Small intestine (tissue), 7 donors: ENCODE data around the gene MYPOP. TPM values are rescaled to one million over a fixed set of nuclear protein-coding genes. Genes with fewer than 3 reads are reported as not detected.

ENCODE experiments used
- DNase-seq, 2 donors: peaks; one replicate each; pipeline versions ENCODE4 v3.0.0 to v3.0.0-alpha.2; 2013
- FAIRE-seq: peaks from 2 replicates; lab custom pipeline; 2012; peaks lifted over from hg19 to GRCh38; lab: Jason Lieb, UNC
- H3K27ac ChIP-seq, 3 donors: one replicate each; pipeline ENCODE4 v1.5.1; 2013; ENCODE audit warnings: low read length in 2 of 3, mild to moderate bottlenecking in 2 of 3, control low read depth in 1 of 3, inconsistent platforms in 1 of 3, low read depth in 1 of 3, moderate library complexity in 1 of 3
- H3K27me3 ChIP-seq, 3 donors: one replicate each; pipeline ENCODE4 v1.6.1; 2013; ENCODE audit warnings: low read length in 3 of 3, inconsistent platforms in 1 of 3; ENCODE audit not compliant: control insufficient read depth in 3 of 3, insufficient read depth in 3 of 3
- H3K36me3 ChIP-seq, 3 donors: one replicate each; pipeline ENCODE4 v1.6.1; 2013; ENCODE audit warnings: low read length in 3 of 3, inconsistent platforms in 1 of 3, low read depth in 1 of 3, mild to moderate bottlenecking in 1 of 3, moderate library complexity in 1 of 3; ENCODE audit not compliant: control insufficient read depth in 3 of 3, insufficient read depth in 2 of 3
- H3K4me1 ChIP-seq, 3 donors: one replicate each; pipeline ENCODE4 v1.6.1; 2013; ENCODE audit warnings: low read length in 2 of 3, inconsistent platforms in 1 of 3, low read depth in 1 of 3, mild to moderate bottlenecking in 1 of 3, moderate library complexity in 1 of 3; ENCODE audit not compliant: control insufficient read depth in 3 of 3, insufficient read depth in 2 of 3
- H3K4me3 ChIP-seq, 3 donors: one replicate each; pipeline ENCODE4 v1.5.1; 2013; ENCODE audit warnings: low read length in 3 of 3, control low read depth in 1 of 3, inconsistent platforms in 1 of 3, low read depth in 1 of 3, mild to moderate bottlenecking in 1 of 3, moderate library complexity in 1 of 3
- H3K9me3 ChIP-seq, 2 donors: one replicate each; pipeline ENCODE4 v1.6.1; 2013; ENCODE audit warnings: low read depth in 1 of 2, low read length in 1 of 2; ENCODE audit not compliant: control insufficient read depth in 2 of 2, insufficient read depth in 1 of 2
- WGBS, 3 donors: extraction: QIAGEN DNeasy Blood & Tissue Kit; methylation state at CpG; one replicate each; pipeline ENCODE4 v1.1.7; 2013; 5-methylcytosine and 5-hydroxymethylcytosine counted together
- polyA plus RNA-seq, 4 donors: library from polyadenylated mRNA; stranded (reverse) in 3 of 4; unstranded in 1 of 4; fragments of 200-250 nt in 3 of 4; fragments of 120-200 nt in 1 of 4; gene quantifications; one replicate each; pipeline versions ENCODE4 v1.2.1 to v1.2.3, GENCODE V29; 2013
- donor health status: healthy with polysubstance abuse.
- donor health status: control.
- donor health status: control.
- donor health status: Bipolar disorder and iron deficiency.
- donor health status: healthy.

The MYPOP gene
- polyA plus RNA-seq, 4 donors, result 4.8 to 10.7 (median 8.4) TPM

DNA sequence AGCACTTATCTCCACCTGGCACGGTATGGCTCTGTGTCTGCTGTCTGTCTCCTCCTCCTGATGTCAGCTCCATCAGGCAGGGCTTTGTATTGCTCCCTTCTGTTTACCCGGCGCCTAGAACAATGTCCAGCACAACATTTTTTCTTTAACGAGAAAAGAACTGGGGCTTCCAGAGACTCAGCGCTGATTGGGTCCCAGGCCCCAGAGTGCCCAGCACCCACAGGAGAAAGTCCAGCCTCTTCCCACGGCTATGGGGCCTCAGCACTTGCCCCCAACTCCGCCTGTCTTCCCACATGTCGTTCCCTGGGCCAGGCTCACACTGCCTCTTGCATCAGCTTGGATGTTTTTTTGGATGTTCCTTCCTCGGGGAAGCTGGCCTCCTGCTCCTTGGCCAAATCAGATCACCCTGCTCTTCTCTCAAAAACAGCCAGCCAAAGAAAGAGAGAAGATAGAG lies 6.9 kb downstream of the MYPOP start:
- WGBS, 3 donors, result 73 to 82% (median 81%) methylated on average over 9 of the region's 9 CpGs
- peak in 1 of 2 donors; percentile 86 for DNase-seq
- Histone ChIP-seq H3K4me1 (peaks cover 0 to 26% (median 0%) of the 10 kb centered on the region in 3 donors), H3K36me3 (peaks cover 0 to 65% (median 5%) of the 10 kb centered on the region in 3 donors), H3K27me3 (no peaks in the 10 kb centered on the region), H3K4me3 (no peak overlapping the region), H3K27ac (peak overlapping the region in 1 of 3 donors; percentile 36), H3K9me3 (no peaks in the 10 kb centered on the region)
- no peak for FAIRE-seq

DNA sequence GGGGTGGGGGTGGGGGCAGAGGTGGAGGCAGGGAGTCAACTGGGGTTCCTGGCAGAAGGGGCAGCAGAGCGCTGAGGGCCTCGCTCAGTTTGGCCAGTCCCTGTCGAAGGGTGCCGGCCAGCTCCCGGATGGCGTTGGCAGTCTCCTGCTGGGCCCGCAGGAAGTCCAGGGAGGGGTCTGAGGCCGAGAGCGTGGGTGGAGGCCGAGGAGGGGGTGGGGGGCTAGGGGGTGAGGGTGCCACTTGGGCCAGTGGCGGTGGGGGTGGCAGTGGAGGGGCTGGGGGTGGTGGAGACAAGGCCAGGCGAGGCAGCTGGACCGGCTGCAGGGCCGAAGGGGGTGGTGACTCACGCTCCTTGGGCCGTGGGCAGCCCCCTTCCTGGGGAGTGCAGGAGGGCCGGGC lies 11.5 kb downstream of the MYPOP start:
- H3K4me3 ChIP-seq, result no peak overlapping the region
- no peak overlapping the region for H3K27ac ChIP-seq
- no peaks in the 10 kb centered on the region for H3K9me3 ChIP-seq
- no peaks in the 10 kb centered on the region for H3K27me3 ChIP-seq
- H3K36me3 ChIP-seq, result peaks cover 0 to 42% (median 2%) of the 10 kb centered on the region in 3 donors
- H3K4me1 ChIP-seq, result peaks cover 0 to 21% (median 0%) of the 10 kb centered on the region in 3 donors
- FAIRE-seq (no peak), DNase-seq (no peak)
- 89 to 90% (median 89%) methylated on average over 8 to 17 of the region's 17 CpGs for WGBS, 3 donors

DNA sequence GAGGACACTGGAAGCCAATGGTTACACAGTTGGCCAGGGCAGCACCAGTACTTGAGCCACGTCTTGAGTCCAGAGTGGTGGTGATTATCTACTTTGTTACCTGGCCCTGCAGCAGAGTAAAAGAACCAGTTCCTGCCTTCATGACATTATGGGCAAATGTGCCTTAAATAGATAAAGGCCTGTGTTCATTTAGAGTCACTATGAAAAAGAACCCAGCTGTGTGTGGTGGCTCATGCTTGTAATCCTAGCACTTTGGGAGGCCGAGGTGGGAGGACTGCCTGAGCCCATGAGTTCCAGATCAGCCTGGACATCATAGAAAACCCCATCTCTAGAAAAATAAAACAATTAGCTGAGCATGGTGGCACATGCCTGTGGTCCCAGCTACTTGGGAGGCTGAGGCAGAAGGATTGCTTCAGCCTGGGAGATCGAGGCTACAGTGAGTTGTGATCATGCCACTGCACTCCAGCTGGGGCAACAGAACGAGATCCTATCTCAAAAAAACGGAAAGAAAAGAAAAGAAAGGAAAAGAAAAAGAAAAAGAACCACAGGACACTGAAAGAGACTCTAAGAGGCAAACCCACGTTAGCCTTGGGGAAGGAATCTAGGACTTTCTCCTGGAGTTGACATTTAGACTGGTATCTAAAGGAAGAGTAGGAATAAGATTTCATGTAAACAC lies 13.1 kb downstream of the MYPOP start:
- H3K27me3 ChIP-seq, result no peaks in the 10 kb centered on the region
- H3K27ac ChIP-seq, result no peak overlapping the region
- H3K4me1 ChIP-seq, result peaks cover 0 to 13% (median 4%) of the 10 kb centered on the region in 3 donors
- no peaks in the 10 kb centered on the region for H3K9me3 ChIP-seq
- 67 to 70% (median 70%) methylated on average over 6 of the region's 6 CpGs for WGBS, 3 donors
- H3K36me3 ChIP-seq, result peaks cover 0 to 35% (median 3%) of the 10 kb centered on the region in 3 donors
- FAIRE-seq (no peak), DNase-seq (no peak)
- no peak overlapping the region for H3K4me3 ChIP-seq

DNA sequence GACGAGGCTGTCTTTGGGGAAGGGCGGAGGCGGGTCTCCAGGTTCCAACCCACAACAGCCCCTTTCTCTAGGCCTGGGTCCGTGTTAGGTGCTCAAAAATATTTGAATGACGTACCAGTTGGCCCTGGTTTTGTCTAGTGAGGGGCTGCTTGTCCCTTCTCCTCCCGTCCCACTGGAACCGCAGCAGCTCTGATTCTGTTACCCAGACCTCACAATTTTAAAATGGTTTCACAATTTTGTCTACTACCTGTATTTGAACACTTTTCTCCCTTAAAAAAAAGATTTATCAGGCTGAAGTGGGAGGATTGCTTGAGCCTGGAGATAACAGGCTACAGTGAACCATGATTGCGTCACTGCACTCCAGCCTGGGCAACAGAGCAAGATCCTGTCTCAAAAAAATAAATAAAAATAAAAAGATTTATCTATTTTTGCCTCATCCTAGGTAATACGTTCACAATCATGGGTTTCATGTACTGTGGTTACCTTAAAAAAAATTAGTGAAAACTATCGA lies 15.2 kb downstream of the MYPOP start:
- Histone ChIP-seq H3K36me3 (peaks cover 0 to 35% (median 3%) of the 10 kb centered on the region in 3 donors), H3K4me1 (peaks cover 2 to 26% (median 6%) of the 10 kb centered on the region in 3 donors), H3K9me3 (no peaks in the 10 kb centered on the region), H3K4me3 (peak overlapping the region in 2 of 3 donors; percentile 67 to 71), H3K27ac (peak overlapping the region; percentile 71 to 95 (median 86)), H3K27me3 (no peaks in the 10 kb centered on the region)
- WGBS, 3 donors, result 50 to 65% (median 60%) methylated on average over 10 of the region's 10 CpGs
- FAIRE-seq, result no peak
- no peak for DNase-seq

DNA sequence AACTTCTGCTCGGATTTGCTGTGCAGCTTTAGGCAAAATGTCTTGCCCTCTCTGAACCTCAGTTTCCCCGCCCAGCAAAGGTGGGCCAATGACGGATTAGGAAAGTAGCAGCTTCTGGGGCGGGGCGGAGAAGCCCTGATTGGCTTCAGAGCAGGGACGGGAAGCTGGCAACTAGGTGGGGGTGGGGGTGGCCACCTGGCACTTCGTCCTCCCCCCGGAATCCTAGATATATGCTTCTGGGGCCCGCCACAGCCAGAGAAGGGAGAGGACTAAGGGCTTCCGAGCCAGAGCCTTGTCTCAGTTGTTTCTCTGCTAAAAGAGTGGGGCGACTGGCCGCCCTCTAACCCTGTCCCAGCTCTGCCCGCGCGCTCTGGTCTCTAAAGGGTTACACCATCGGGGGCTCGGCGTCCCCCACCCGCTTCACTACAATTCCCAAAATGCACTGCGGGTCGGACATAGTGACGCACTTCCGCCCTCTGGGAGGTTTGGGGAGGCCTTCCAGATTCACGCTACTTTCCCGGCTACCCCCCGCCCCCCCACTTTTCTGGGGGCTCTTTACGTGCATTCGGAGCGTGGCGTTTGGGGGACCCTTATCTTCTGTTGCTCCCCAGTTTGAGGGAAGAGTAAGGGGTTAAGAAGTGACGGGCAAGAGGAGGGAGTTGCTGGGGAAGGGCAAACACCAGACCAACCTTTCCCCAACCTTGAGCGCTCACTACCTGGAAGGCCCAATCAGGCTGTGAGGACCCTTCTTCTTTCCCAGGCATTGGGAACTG lies 15.8 kb downstream of the MYPOP start:
- H3K27me3 ChIP-seq, result no peaks in the 10 kb centered on the region
- 0 to 2% (median 1%) methylated on average over 29 to 32 of the region's 32 CpGs for WGBS, 3 donors
- peak overlapping the region; percentile 71 to 95 (median 86) for H3K27ac ChIP-seq
- peaks cover 0 to 29% (median 3%) of the 10 kb centered on the region in 3 donors for H3K36me3 ChIP-seq
- no peak for FAIRE-seq
- no peaks in the 10 kb centered on the region for H3K9me3 ChIP-seq
- peak; percentile 95 to 96 for DNase-seq
- H3K4me1 ChIP-seq, result peaks cover 2 to 32% (median 6%) of the 10 kb centered on the region in 3 donors
- H3K4me3 ChIP-seq, result peak overlapping the region; percentile 67 to 79 (median 71)

DNA sequence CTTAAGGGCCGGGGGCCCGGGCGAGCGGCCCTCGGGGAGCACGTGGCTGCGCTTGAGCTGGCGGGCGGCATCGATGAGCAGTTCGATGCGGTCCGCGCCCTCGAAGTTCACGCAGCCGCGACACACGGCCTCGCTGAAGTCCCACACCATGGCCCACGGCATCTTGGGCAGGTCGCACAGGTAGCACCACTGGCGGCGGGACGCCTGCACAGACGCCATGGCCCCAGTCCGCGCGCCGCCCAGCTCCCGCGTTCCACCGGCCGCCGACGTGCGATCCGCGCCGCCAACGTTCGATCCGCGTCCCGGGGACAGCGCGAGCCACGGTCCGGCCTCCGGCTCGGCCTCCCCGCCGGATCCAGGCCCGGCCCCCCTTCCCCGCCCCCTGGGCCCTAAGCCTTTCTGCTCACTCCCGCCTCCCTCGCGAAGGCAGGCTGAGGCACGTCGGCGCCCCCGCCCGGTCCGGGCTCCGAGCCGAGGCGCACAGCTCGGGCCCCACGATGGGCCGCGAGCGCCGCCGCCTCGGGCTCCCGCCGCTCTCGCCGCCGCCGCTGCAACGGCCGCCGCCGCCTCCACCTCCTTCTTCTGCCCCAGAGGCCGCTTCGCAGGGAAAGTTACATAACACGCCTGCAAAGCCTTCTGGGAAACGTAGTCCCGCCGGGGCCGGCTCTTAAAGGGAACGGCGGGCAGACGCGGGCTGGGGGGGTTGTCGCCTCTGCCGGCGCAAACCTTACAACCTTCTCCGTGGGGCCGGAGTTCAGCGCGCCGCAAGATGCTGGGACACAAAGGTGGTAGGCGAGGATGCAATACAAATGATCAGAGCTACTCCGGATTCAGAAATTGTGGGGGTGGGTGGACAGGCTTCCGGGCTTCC lies 16.6 kb downstream of the MYPOP start, which contains the start of gene IRF2BP1:
IRF2BP1 (minus strand) TSS at position 586 of the 871 bp plus-strand sequence; CDS start at position 219, 367 bp downstream.
- no peaks in the 10 kb centered on the region for H3K9me3 ChIP-seq
- peaks cover 0 to 25% (median 3%) of the 10 kb centered on the region in 3 donors for H3K36me3 ChIP-seq
- WGBS, 3 donors, result 0% methylated on average over 70 to 107 of the region's 107 CpGs
- no peaks in the 10 kb centered on the region for H3K27me3 ChIP-seq
- H3K4me1 ChIP-seq, result peaks cover 2 to 41% (median 6%) of the 10 kb centered on the region in 3 donors
- H3K27ac ChIP-seq, result peak within 1 kb of the TSS; percentile 71 to 95 (median 86)
- no peak for FAIRE-seq
- peak; percentile 95 to 97 for DNase-seq
- peak within 1 kb of the TSS; percentile 67 to 79 (median 71) for H3K4me3 ChIP-seq

DNA sequence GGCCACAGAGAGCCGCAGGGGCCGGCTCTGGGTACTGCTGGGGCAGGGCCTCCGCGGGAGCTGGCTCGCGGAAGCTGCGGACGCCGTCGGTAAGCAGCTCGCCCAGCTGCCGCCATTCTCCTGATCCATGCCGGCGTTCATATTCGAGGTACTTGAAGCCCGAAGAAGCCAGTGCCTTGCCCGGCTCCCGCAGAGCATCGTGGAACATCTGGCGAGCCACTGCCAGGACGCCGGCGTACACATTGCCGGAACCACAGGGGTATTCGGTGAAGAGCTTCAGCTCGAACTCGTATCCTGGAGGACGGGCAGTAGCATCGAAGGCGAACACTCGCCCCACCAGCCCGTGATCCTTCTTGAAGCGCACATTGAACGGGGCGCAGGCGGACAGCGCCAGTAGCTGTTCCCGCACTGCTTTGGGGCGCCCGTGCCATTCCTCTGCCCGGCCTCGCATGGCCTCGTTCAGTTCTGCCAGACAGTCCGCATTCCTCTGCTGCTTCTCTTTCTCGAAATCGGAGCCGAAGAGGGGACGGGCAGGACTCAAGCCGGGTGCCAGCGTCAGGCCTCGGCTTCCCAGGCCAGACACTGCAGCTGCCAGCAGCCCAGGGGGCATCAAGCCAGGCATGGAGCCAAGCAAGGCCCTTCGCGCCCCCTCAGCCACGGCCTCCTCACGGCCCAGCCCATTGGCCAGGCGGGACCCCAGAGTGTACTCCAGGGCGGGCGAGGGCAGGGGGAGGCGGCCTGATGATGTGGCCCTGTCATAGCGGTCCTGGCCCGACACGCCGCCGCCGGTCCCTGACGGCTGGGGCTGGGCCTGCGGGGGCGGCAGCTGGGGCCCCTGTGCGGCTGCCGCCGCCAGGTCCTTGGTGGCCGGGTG lies 17.5 kb downstream of the MYPOP start:
- FAIRE-seq (no peak), DNase-seq (no peak)
- H3K27ac ChIP-seq, result peak overlapping the region; percentile 21 to 95 (median 86)
- H3K9me3 ChIP-seq, result no peaks in the 10 kb centered on the region
- H3K4me3 ChIP-seq, result peak overlapping the region; percentile 67 to 79 (median 71)
- no peaks in the 10 kb centered on the region for H3K27me3 ChIP-seq
- H3K4me1 ChIP-seq, result peaks cover 2 to 43% (median 6%) of the 10 kb centered on the region in 3 donors
- 41 to 60% (median 49%) methylated on average over 58 to 72 of the region's 72 CpGs for WGBS, 3 donors
- H3K36me3 ChIP-seq, result peaks cover 0 to 20% (median 3%) of the 10 kb centered on the region in 3 donors
